Measurements from ENCODE around the gene KANSL3.

Gene KANSL3

DNA sequence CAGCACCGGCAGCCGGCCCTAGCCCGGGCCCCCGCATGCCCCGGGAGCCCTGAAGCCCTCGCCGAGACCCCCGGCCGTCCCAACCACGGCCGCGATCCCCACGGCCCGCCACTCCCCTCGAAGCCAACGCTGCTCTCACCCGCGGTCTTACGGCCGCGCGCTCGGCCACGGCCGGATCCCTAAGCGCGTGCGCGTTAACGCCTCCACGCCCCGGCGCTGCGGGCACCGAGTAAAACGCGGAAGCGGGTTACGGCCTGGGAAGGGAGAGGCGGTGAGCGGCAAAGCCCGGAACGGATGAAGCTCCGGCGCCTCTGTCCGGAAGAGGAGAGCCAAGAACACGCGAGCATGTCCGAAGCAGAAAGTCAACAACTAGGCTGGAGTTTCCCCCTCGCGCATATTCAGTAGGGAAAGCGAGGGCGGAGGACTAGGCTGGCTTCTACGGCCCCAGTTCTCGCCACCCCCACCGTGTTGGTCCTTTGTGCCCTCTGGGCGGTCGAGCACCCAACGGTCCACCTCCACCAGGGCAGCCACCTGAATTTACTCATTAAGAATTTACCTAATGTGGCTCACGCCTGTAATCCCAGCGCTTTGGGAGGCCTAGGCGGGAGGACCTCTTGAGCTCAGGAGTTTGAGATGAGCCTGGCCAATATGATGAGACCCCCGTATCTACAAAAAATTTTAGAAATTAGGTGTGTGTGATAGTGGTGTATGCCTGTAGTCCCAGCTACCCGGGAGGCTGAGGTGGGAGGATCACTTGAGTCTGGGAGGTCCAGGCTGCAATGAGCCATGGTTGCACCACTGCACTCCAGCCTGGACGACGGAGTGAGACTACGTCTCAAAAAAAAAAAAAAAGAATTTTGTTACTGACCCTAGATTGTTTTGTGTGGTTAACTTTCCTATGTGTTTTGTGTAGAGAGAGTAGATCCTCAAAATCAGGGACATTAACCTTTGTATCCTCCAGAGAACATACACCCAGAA lies at the start of gene KANSL3:
KANSL3 (minus strand) TSS at position 169 of the 978 bp plus-strand sequence. CDS start 1,177 bp downstream, outside the sequence.
- in situ Hi-C loops (cut with MboI; ENCODE audit: low sequenced_read_pairs, unreplicated experiment), result no loop called here
- DNase-seq (ENCODE audit: low spot score), result peak; percentile 90
- TF ChIP-seq, protein P1, sequence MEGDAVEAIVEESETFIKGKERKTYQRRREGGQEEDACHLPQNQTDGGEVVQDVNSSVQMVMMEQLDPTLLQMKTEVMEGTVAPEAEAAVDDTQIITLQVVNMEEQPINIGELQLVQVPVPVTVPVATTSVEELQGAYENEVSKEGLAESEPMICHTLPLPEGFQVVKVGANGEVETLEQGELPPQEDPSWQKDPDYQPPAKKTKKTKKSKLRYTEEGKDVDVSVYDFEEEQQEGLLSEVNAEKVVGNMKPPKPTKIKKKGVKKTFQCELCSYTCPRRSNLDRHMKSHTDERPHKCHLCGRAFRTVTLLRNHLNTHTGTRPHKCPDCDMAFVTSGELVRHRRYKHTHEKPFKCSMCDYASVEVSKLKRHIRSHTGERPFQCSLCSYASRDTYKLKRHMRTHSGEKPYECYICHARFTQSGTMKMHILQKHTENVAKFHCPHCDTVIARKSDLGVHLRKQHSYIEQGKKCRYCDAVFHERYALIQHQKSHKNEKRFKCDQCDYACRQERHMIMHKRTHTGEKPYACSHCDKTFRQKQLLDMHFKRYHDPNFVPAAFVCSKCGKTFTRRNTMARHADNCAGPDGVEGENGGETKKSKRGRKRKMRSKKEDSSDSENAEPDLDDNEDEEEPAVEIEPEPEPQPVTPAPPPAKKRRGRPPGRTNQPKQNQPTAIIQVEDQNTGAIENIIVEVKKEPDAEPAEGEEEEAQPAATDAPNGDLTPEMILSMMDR (IDR thresholded peaks at IDR 0.05; ENCODE audit: borderline replicate concordance, control extremely low read depth, extremely low read depth, insufficient read depth, missing control alignments), result no peak

DNA sequence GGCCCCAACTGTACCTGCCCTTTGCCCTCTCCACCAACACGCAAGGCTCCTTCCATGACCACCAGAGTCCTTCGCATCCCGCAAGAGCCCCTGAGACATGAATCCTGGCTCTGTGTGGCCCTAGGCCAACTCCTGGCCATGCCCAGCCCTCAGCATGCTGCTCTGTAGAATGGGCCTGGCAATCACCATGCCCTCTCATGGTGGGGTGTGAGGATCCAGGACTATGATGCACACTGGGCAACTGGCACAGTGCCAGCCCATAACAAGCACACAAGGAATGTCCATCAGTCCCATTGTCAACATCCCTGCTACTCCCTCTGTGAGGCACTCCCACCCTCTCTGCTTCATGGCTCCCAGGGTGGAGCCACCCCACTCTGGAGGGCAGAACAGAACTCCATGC lies 49.2 kb upstream of the KANSL3 start:
- in situ Hi-C loops (cut with MboI; ENCODE audit: low sequenced_read_pairs, unreplicated experiment), result no loop called here
- no peak for DNase-seq (ENCODE audit: low spot score)
- TF ChIP-seq, protein P1 (IDR thresholded peaks at IDR 0.05; ENCODE audit: borderline replicate concordance, control extremely low read depth, extremely low read depth, insufficient read depth, missing control alignments), result no peak

DNA sequence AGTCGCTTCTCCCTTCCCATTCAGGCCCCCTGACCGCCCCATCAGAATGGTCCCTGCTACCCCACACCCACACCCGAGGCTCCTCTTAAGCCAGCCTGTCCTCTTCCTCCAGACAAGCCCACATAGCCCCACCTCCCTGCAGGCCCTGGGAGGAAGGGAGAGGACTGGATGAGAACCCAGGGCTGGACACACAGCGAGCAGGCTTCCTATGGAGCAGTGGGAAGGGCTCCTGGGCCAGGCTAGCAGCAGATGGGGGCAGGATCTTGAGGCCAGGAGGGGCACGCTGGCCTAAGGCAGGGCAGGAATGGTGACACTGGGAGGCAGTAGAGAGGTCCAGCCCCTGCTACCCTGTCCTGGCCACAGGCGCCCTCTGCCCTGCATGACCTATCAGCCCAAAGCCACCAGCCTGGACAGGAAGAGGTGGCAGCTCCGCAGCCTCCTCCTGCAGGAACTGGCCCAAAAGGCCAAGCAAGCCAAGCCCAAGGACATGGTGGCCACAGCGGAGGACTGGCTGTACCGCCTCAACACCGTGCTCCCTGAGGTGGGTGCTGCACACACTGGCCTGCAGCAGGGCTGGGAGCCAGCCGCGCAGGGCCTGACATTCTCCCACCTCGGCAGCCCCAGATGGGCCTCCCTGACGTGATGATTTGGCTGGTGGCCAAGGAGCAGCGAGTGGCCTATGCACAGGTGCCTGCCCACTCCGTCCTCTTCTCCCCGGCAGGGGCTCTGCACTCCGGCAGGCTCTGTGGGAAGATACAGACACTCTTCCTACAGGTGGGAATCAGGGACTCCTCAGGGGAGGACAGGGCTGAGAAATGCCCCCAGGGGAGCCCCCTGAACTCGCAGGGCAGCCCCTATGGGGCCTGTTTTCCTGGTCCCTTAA lies 47.7 kb upstream of the KANSL3 start:
- TF ChIP-seq, protein P1 (IDR thresholded peaks at IDR 0.05; ENCODE audit: borderline replicate concordance, control extremely low read depth, extremely low read depth, insufficient read depth, missing control alignments), result no peak
- DNase-seq (ENCODE audit: low spot score), result no peak
- in situ Hi-C loops (cut with MboI; ENCODE audit: low sequenced_read_pairs, unreplicated experiment), result no loop called here

DNA sequence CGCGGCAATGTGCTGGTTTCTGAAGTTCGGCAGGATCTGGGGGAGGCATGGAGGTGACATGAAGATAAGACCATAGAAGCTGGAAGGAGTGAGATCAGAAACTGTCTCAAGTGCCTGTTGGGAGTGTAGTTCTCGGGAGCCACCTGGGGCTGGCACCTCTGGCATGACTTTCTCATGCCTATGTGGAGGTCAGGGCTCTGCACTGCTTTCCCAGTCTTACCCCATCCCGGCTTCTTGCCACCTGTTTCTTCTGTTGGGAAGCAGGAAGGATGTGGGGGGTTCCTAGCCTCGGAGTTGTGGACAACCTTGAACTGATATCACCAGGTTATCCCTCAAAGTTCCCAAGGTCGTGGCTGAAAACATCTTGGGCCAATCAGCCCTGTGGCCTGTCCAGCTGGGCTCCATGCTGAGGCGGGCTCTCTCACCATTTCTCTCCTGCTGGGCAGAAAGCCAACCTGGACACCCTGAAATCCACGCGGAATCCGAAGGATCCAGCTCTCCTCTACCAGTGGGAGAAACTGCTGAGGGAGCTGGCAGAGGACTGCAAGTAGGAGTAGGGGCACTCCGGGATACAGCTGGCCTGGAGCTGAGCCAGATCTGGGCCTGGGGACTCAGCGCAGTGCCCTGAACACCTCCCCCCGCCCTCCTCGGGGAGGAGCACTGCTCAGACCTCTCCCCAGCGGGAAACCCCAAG lies 46.9 kb upstream of the KANSL3 start:
- TF ChIP-seq, protein P1 (IDR thresholded peaks at IDR 0.05; ENCODE audit: borderline replicate concordance, control extremely low read depth, extremely low read depth, insufficient read depth, missing control alignments), result no peak
- no peak for DNase-seq (ENCODE audit: low spot score)
- in situ Hi-C loops (cut with MboI; ENCODE audit: low sequenced_read_pairs, unreplicated experiment), result no loop called here

DNA sequence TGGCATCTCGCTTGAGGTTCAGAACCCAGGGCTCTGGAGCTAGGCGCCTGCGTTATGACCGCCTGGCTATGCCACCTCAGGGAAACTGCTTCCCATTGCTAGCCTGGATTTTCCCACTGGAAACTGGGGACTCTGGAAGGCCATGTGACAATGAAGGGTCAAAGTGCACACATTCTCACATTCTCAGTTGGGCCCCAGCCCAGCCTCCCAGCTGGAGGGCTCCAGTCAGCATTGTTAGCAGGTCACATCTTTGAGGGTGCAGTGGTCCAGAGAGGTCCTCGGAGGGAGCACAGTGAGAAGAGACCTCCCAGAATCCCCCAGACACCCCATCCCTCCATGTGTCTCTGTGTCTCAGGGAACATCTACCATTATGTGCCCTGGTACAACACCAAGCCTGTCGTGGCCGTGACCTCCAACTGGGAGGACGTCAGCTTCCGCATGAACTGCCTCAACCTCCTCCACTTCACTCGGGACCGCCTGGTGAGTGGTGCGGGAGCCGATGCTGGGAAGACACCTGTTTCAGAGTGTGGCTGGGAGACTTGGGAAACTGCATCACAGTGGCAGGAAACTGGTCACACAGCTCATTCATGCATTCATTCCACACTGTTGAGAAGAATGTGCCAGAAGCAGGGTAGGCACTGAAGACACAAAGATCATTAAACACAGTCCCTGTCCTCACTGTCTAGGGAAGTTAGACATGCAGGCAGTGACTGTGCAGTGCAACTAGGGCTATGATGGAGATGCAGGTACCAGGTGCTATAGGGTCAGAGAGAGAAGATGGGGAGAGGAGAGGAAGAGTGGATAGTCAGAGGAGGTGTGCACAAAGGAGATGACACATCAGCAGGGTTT lies 46.1 kb upstream of the KANSL3 start:
- no peak for DNase-seq (ENCODE audit: low spot score)
- TF ChIP-seq, protein P1 (IDR thresholded peaks at IDR 0.05; ENCODE audit: borderline replicate concordance, control extremely low read depth, extremely low read depth, insufficient read depth, missing control alignments), result no peak
- in situ Hi-C loops (cut with MboI; ENCODE audit: low sequenced_read_pairs, unreplicated experiment), result no loop called here

Data from GM13976 (cell line).